ENCODE measurements around the gene TTC21A.
A peak's percentile ranks its signal among the peaks of the same experiment; 100 is the strongest.

Gene TTC21A

DNA sequence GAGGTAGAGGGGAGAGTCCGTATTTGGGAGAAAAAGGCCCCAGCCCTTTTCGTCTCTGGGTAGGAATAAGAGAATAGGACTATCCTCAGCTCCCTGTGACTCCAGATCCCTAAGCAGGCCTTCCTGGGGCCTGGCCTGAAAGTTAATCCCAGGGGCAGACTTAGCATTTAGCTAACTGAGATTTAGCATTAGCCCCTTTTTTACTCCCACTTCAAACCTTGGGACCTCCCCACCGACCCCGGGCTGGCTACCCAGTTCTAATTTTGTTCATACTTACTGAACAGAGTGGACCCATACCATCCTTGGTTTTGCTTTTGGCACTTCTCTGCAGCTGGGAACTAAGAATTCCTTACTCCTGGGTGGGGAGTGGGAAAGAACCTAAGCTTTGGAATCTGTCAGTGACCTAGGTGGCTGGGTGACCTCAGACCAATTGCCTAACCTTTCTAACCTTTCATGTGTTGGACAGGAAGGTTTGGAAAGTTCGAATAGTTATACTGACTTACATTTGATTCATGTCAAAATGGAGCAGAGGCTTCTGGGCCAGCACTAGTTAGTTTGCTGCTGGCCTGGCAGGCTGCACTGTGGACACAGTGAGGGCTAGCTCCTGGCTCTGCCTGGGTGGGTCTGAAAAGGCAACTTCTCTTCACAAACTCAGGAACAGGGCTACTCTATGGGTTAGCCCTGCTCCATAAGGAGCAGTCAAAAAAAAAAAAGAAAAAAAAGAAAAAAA, 11.6 kb downstream of the TTC21A start:
- no peak for DNase-seq

DNA sequence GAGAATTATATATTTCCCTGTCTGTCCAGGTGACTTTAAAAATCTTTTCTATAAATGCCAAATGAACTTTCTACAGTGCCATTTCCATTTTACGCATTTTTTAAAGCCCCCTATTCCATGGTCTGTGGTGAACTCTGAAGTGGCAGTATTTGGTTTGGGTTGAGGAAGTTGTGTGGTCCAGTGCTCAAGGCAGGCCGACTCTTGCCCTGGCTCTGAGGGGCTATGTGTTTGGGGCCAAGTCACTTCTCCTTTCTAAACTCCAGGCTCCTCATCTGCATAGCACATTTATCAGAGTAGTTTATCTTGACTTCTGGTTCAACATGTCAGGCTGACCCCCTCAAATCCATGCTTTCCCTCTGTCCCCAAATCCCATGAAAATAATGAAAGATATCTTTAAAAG, 14.1 kb downstream of the TTC21A start:
- DNase-seq, result no peak

DNA sequence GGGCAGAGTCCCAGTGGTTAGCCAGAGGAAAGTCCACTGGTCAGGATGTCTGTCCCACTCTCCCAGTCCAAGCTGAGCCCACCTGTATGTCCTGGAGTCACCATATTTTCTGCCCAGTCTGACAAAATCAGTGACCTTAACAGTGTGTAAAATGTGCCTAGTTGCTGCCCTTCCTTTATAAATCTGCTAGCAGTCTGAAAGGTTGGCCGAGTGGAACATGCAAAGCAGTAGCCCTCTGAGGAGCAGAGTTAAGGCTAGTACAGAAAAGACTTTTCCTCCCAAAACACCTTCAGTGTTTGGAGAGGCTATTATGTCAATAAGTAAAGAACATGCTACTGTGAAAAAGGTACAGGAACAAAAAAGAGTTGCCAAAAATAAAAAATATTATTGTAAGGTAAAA, 15.3 kb downstream of the TTC21A start:
- DNase-seq, result no peak

DNA sequence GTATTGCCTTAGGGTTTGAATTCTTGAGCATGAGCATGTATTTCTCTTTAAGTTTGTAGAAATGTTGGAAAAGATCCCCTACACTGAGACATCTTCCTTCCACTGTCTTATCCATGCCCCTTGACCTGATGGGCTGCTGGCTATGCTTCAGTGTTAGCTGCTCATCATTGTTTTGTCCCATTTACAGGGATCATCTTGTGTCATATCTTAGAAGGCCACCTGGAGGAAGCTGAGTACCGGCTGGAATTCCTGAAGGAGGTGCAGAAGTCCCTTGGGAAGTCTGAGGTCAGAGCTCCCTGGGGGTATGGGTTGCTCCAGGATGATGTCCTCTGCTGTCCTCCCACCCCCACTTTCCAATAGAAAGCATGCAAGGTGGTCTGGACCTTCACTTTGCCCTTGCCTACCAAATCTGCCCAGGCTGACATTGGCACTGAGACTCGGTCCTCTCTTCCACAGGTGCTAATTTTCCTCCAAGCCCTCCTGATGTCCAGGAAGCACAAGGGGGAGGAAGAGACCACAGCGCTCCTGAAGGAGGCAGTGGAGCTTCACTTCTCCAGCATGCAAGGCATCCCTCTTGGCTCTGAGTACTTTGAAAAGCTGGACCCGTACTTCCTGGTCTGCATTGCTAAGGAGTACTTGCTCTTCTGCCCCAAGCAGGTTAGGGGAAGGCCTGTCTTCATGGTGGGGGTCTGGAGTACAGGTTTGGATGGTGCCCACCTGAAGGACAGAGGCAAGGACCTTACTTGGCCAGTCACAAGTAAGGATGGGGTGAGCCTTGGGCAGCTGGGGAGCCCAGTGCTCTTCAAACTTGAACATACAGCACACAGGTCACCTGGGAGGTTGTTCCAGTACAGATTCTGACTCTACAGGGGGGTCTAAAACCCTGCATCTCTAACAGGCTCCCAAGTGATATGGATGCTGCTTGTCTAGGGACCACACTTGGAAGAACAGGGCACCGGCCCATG, 17.7 kb downstream of the TTC21A start:
- no peak for DNase-seq

DNA sequence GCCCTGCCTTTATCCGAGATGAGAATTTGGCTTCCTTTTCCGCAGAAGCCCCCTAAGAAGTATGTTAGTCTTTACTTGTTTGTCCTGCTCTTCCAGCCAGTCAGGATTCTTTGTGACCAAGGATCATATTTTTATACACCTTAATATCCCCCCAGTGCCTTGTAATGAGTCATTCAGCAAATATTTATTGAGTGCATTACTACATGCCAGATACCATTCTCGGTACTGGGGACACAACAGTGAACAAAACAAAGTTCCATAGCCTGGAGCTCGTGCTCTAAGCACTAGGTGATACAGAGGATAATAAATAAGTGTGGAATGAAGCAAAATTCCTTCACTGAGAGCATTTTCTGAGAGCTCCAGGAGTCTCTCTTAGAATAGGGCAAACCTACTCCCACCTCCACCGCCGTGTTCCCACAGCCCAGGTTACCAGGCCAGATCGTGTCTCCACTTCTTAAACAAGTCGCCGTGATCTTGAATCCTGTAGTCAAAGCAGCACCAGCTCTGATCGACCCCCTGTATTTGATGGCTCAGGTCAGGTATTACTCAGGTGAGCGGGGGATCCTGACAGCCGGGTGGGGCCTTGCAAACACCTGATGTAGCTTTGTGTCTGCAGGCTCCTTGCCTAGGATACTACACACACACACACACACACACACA, 18.5 kb downstream of the TTC21A start:
- no peak for DNase-seq

DNA sequence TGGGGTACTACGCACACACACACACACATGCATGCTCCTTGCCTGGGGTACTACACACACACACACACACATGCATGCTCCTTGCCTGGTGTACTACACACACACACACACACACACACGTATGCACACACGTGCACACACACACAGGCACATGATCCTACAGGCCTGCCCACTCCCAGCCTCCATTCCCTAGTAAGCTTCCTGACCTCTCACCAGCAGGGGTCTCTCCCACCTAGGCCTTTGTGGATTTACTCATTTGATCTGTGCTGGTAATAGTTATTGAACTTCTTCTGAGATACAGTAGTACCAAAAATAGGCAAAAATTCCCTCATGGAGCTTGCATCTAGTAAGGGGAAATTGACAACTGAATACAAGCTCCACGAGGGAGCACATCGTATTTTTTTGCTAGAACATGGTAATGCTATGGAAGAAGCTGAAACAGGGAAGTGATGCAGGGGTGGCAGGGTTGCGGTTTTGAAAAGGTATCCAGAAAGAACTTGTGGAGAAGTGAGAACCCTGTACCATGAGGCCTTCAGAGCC, 19.1 kb downstream of the TTC21A start:
- DNase-seq, result peak; percentile 59

DNA sequence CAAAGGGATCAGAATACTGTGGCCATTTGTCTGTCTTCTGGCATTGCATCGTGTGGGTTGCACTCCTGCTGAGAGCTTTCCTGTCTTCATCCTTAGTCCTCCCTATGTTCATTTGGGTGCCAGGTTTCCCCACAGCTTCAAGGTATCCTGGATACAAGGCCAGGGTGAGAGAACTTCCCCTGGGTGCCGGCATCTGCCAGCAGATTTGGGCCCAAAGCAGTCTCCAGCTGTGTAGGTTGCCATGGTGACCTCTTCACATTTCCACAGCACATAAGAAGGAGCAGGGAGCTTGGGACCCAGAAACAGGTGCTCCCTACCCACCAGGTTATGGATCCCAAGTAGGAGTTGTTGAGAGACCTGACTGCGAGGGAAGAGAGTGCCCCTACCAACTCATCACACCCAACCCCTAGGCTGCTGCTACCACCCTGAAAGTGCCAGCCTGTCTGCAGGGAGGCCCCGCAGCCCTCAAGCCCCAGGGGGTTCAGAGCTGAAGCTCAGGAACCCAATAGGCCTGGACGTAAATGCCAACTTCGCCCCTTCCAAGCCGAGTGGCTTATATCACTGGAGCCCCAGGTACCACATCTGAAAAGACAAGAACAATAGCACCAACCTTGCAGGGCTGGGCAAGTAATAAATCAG, 19.9 kb downstream of the TTC21A start:
- no peak for DNase-seq

DNA sequence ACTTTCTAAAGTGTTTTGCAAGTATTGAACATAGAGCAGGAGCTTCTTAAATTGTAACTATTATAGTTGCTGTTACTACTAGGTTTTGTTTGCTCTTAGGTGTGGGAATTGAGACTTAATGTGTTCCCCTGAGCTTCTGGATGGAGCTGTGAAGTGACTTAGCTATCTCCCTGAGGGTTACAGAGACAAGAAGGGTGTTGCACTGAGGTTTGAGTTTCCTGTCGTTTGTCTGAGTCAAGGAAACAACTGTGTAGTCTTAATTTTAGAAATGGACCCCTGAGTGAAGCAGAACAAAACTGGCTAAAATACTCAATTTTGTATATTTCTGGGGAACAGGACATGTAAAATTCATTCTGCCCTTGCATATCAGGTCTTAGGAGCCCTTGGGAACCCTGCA, 20.4 kb downstream of the TTC21A start:
- DNase-seq, result no peak

DNA sequence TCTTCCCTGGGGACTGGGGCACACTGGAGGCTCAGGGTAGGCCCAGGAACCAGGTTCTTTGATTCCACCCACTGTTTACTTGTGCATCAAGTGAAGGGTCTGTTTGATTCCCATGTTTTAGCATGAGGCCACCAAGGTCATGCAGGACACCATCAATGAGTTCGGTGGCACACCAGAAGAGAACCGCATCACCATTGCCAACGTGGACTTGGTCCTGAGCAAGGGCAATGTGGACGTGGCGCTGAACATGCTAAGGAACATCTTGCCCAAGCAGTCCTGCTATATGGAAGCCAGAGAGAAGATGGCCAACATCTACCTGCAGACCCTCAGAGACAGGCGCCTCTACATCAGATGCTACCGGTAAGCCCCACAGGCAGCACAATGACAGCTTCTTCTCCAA, 21.5 kb downstream of the TTC21A start:
- no peak for DNase-seq

DNA sequence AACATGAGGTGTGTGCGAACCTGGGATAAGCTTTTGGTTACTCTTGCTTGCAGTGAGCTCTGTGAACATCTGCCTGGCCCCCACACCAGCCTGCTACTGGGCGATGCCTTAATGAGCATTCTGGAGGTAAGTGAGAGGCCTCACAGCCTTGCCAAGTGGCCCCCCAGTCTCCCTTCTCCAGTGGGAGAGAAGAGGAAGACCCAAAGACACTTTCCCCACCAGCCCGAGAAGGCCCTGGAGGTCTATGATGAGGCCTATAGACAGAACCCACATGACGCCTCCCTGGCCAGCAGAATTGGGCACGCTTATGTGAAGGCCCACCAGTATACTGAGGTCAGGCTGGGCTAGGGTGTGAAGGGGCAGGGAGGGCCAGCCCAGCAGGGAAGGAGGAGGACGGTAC, 22.5 kb downstream of the TTC21A start:
- DNase-seq, result no peak

DNA sequence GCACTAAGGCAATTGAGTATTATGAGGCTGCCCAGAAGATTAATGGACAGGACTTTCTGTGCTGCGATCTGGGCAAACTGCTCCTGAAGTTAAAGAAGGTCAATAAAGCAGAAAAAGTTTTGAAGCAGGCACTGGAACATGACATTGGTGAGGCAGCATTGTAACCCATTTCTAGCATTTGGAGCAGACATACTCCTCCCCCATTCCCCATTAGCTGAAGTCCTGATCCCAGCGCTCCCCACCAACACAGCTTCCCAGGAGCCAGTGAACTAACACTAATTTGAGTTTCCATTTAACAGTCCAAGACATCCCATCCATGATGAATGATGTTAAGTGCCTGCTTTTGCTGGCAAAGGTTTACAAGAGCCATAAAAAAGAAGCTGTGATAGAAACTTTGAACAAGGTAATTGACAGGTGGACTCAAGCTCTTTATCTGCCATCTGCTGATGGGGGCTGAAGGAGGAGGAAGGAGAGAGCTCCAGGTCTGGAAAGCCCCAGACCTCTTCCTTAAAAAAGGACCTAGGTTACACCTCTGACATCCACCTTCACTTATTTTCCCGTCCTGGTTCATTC, 23.3 kb downstream of the TTC21A start:
- DNase-seq, result no peak

DNA sequence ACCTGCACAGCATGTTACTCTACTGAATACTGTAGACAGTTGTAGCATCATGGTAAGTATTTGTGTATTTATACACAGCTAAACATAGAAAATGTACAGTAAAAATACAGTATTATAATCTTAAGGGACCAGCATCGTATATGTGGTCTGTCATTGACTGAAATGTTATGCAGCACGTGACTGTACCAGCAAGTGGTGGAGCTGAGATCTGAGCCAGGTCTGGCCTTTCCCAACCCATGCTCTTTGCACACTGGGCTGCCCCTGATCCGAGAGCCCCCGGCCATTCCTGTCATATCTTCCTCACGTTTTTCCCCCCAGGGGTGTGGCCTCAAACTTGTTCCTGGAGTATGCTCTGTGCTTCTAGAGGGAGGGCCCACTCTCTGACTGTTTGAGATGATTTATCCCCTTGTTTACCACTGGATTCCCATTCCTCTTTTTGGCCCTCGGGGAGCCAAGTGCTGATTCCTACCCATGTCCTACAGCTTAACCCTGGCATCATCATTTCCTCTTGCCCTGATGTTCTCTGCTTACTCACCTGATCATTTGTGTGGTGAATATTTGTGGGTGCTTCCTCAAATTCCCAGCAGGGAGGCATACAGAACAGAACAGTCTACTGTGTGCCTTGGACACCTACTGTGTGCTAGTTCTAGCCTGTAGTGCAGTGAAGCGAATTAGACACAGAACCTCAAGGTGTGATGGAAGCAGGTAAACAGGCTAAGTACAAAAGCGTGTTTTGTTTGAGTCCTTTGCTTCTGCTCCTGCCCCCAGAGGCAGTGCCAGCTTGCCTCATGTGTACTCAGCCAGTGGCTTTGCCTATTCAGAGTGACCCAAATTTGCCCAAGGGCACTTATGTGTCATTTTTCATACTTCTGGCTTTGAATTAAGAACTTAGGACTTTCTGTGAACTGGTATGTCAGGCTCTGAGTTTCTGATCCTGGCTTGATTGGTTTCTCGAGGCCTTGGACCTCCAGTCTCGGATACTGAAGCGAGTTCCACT, 24.9 kb downstream of the TTC21A start:
- no peak for DNase-seq

DNA sequence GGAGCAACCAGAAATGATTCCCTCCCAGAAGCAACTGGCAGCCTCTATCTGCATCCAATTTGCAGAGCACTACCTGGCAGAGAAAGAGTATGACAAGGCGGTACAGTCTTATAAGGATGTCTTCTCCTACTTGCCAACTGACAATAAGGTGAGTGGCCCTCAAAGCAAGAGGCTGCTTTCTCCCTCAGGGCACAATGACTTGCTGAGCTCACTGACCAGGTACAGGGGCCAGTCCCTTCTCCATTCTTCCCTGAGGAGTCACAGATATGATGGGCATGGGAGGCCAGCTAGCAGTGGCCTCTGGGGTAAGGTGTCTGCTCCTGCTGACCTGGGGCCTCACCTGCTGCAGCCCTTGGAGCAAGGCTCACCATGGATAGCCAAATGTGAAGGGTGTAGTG, 25.6 kb downstream of the TTC21A start:
- DNase-seq, result no peak

DNA sequence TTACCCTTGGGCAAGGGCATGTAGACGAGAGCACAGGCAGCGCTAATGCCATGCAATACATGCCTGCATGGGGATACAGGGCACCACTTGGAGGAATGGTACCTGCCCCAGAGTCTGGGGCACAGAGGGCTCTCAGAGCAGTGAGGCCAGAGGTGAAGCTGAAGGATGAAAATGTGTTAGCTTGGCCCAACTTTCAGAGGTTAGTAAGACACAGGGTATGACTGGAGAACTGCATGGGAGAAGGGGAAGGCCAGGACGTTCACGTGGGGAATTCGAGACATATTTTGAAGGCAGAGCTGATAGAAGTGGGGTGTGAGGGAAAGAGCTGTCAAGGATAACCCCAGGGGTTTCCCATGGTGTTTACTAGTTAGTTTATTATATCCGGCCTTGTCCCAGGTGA, 26.3 kb downstream of the TTC21A start:
- no peak for DNase-seq

DNA sequence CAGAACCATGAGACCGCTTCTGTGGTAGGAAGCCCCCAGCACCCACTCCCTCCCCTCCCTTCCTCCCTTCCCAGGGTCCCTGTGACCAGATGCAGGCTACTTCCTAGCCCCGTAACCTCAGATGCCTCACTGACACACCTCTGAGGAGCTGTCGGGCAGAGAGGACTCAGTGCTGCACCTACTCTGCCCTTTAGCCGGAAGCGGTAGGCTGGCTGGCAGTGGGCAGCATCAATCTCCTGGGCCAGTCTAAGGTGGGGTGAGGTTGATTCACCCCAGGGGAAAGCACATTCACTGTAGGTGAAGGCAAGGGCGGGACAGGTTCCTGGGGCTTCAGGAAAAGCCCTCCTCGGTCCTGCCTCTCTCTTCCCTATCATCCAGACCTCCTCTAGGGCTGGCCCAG, 26.8 kb downstream of the TTC21A start:
- no peak for DNase-seq

DNA sequence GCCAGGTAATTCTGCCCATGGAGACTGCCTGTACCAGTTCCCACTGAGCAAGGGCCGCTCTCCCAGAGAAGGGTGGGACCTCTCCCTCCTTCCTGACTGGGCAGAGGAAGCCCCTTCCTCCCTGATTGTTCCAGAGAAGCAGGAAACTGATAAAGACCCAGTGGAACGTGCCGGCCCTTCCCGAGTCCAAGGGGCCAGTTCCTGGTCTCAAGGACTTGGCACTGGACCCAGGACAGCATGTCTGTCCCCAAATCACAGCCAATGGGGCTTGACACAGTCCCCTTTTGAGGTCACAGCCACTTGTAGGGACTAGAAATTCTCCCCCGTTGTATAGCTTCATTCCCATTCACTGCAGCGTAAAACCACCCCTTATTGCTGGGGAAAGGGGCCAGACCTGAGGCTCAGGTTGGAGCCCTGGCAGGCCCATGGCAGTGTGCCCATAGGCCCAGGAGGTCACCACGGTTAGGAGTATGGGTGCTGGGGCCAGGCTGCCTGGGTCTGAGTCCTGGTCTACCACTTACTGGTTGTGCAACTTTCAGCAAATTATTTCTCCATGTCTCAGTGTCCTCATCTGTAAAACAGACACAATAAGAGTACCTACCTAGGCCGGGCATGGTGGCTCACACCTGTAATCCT, 27.8 kb downstream of the TTC21A start:
- DNase-seq, result peak; percentile 14

DNA sequence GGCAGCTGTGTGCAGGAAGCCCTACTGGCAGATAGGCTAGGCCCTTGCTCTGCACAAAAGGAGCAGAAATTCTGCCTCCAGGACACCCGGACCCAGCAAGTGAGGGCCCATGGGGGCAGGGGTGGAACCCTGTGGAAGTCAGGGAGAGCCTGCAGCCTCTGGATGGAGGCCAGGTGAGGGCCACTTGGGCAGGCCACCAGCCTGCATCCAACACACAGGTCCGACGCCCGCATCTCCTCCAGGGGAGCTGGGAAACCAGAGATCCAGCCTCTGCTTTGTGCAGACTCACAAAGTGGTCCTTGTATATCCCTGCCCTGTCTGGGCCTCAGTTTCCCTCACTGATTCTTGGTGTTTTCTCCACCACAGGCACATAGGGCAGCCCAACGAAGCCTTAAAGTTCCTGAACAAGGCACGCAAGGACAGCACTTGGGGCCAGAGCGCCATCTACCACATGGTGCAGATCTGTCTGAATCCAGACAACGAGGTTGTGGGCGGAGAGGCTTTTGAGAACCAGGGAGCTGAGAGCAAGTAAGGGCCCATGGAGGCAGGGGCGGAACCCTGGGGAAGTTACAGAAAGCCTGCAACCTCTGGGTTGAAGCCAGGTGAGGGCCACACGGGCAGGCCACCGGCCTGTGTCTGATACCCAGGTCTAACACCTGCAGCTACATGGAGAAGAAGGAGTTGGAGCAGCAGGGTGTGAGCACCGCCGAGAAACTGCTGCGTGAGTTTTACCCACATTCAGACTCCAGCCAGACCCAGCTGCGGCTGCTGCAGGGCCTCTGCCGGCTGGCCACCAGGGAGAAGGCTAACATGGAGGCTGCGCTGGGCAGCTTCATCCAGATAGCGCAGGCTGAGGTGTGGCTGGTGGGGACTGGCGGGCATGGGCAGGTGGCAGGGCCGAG, 29.3 kb downstream of the TTC21A start:
- peak; percentile 32 for DNase-seq

DNA sequence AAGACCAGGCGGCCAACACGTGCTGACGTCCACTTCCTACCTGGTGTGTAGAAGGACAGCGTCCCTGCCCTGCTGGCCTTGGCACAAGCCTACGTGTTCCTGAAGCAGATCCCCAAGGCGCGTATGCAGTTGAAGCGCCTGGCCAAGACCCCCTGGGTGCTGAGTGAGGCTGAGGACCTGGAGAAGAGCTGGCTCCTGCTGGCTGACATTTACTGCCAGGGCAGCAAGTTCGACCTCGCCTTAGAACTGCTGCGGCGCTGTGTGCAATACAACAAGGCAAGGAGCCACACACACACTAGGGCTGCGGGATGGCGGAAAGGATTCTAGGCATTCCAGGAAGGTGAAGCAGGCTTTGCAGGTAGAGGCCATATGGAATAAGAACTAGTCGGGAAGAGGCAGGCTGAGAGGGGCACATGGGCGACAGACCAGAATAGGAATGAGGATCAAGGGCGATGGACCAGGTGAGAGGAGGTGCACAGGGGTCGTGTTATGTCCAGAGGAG, 30.0 kb downstream of the TTC21A start:
- DNase-seq, result peak; percentile 31

Measured in CD4-positive, alpha-beta T cell treated with Interleukin-10 for 1 hour (primary cell).